CD1c-positive myeloid dendritic cell (primary cell): ENCODE measurements around the gene GLYATL1B.
A peak's percentile ranks its signal among the peaks of the same experiment; 100 is the strongest.
"Not testable (repeated sequence)": the region's sequence is repeated elsewhere in the genome, so short reads cannot be mapped to it uniquely, and the experiment has no call there.

Experiments
- DNase-seq: peaks from one replicate; pipeline ENCODE4 v3.0.0-alpha.2; 2016; ENCODE audit errors: extremely low spot score

Gene GLYATL1B

GRCh38 chr11:59095972-59096575, 10.0 kb downstream of the GLYATL1B start:
- DNase-seq, result not testable (repeated sequence)

GRCh38 chr11:59097113-59097708, 11.1 kb downstream of the GLYATL1B start:
- peak; percentile 73 for DNase-seq

GRCh38 chr11:59097938-59098337, 11.8 kb downstream of the GLYATL1B start:
- not testable (repeated sequence) for DNase-seq

GRCh38 chr11:59102259-59102765, 16.2 kb downstream of the GLYATL1B start:
- peak; percentile 72 for DNase-seq

- DNase-seq, result peak; percentile 87
These were observed 20.5 kb downstream of the GLYATL1B start, which contains the start of gene FAM111B for GRCh38 chr11:59106363-59107336. TSS of gene FAM111B (plus strand) at chr11:59107237. CDS start at chr11:59109626, 2,389 bp downstream.

DNA sequence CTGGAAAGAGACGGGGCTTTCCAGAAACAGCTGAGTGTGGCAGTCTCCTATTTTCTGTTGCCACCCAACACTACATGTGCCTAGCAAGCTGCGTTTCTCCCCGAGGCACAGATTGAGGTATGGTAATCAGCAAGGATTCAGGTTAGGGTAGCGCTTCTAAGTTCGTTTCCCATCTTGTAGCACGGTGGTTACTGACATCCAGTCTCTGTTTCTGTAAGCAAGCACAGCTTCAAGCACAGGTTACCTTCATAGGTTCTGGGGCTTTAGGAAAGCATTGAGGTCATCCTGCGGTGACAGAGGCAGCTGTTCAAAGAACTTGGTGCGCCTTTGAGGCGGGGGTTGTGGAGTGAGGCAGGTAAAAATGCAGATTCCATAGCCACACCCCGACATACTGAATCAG, 21.6 kb downstream of the GLYATL1B start:
- DNase-seq, result not testable (repeated sequence)

GRCh38 chr11:59112494-59112893, 26.4 kb downstream of the GLYATL1B start:
- no peak for DNase-seq

DNA sequence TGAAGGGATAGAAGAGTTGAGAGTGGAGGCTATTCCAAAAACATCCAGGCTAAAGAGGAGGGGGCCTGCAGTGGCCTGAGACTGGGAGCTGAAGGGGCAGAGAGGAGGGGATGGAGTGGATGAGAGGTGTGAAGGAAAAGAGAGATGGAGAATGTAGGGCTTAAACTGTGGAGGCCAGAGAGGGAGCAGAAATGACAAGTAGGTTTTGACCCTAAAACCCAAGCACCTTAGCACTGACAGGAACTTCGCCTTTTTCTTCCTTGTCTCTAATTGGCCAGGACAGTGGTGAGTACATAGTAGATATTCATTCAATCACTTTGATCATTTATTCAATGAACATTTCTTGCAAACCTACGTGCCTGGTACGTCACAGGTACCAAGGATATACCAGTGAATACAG, 28.2 kb downstream of the GLYATL1B start:
- DNase-seq, result no peak

GRCh38 chr11:59115553-59115952, 29.4 kb downstream of the GLYATL1B start:
- no peak for DNase-seq

DNA sequence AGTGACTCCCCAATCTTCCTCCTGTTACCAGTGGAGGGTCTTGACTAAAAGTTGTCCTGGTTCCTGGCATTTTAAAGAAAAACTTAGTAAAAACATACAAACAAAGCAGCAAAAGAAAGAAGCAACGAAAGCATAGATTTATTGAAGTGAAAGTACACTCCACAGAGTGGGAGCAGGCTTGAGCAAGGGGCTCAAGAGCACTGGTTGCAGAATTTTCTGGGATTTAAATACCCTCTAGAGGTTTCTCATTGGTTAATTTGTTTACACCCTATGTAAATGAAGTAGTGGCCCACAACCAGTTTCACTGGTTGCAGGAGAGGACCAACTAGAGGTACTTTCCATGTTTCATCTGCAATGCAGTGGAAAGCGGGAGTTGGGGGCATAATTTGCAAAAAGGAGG, 31.7 kb downstream of the GLYATL1B start:
- no peak for DNase-seq

- DNase-seq, result no peak
These were observed 33.7 kb downstream of the GLYATL1B start for GRCh38 chr11:59119826-59120225.

DNA sequence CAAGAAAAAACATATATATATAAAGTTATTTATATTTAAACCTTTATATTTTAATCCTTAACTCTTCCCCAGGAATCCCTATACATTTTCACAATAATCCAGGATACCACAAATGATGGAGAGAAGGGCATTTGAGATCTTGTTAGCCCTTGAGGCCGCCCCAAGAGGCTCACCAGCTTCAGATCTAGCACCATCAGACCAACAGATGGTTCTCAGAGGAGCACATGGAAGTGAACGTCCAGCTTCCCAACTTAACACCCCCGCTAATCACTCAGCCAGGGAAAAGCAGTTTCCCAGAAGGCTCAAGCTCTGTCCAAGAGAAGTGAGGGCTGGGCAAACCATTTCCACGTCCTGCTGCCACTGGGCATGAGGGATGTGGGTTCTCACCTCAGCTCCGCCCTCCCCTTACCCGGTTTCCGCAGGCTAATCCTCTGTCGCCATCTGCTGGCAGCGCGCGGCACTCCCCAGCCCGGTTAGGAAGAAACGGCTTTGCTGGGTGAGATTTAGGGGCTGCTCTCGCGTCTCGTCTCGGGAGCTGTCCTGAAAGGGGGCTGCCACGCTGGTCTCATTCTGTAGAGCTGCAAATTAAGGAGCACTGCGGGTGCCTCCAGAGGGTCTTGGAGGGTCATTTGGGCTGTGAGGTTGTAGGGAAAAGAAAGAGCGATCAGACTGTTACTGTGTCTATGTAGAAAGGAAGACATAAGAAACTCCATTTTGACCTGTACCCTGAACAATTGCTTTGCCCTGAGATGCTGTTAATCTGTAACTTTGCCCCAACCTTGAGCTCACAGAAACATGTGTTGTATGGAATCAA, 49.7 kb downstream of the GLYATL1B start:
- DNase-seq, result peak; percentile 87

- DNase-seq, result not testable (repeated sequence)
These were observed 50.4 kb downstream of the GLYATL1B start for GRCh38 chr11:59136551-59136950.

DNA sequence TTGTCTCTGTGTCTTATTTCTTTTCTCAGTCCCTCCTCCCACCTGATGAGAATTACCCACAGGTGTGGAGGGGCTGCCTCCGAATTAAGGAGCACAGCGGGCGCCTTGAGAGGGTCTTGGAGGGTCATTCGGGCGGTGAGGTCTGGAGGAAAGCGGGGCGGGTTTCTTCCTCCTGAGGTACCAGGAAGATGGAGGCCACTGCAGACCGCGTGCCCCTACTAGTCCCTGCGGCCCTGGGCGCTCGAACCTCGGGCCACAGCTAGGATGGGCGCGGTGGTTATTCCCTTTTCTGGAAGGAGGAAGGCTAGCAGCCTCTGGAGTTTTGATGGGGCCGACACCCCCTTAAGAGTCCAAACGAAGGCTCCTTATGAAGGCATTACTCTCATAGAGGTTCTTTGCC, 51.1 kb downstream of the GLYATL1B start:
- DNase-seq, result no peak

DNA sequence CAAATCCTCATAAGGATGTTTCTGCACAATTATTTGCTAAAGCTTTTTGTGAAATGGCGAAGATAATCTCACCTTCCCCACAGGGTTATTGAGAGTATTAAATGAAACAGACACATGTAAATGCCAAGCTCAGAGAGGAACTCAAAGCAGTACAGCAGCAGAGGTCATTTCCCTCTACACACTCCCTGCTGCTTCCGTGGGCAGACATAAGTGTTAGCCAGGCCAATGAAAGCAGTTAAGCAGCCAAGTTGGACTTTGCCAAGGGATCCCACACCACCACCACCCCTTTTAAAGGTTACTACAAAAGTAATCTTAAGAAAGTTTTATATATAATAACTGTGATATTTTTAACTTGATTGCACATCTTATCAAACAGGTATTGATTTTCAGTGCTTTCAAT, 52.5 kb downstream of the GLYATL1B start:
- DNase-seq, result no peak

GRCh38 chr11:59141191-59141590, 55.1 kb downstream of the GLYATL1B start:
- DNase-seq, result no peak

GRCh38 chr11:59141673-59142460, 55.8 kb downstream of the GLYATL1B start:
- peak; percentile 2 for DNase-seq

DNA sequence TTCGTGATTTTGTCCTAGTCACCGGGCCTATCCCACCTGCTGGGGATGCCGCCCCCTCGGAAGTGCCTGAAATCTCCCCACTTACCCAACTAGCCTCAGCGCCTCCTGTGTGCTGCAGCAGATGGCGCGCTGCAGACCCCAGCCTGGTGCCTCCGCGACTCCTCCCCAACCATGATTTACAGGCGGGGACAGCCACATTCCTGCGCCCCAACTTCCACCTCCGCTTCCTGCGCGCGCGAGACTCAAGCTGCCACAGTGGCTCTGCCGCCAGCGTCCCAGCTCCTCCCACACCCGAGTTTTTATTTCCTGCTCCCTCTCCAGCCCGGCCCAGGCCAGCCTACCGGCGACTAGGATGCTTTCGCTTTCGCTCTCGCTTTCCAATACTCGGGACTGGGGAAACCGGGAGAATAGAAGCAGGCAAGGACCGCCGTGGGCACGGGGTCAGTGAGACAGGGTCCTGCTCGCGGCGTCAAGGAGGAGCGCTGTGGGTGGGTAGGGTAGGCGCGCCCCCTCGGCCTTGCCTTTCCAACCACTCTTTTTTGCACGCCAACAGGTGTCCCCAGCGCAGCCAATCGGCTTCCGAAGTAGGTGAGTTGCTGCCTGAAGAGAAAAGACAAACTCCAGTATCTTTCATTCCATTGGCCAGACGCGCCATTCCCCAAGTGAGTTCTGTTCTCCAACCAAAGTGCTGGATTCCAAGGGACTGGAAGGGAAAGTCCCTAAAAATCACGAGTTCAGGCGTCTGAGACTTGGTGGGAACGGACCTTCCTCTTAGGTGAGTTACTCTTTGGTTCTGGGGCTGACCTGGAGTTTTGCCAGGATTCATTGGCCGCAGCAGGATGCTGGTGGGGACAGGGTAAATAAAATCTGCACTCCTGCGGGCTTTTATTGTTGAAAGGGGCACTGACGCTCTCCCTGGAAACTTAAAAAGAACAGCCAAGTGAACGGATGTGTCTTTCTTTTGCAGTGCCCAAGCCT, 56.7 kb downstream of the GLYATL1B start, which contains the start of gene FAM111A:
Gene FAM111A, plus strand, starts transcription at position 327 of the 978 bp plus-strand sequence. CDS start 6,017 bp downstream, outside the sequence.
- peak; percentile 92 for DNase-seq

GRCh38 chr11:59144096-59144495, 58.0 kb downstream of the GLYATL1B start:
- DNase-seq, result no peak
